SU-DHL-6 (cell line): Measurements from ENCODE around the gene ANKS1B.

Source experiments
- H2AFZ ChIP-seq: fragments of 200-600 bp; sonication (generic); 2 replicates; pipeline ENCODE4 v1.6.1; 2014; ENCODE audit warnings: low read depth, mild to moderate bottlenecking, moderate library complexity, mixed read lengths, antibody characterized with exemption, low read length; ENCODE audit not compliant: severe bottlenecking
- H3F3A ChIP-seq: fragments of 200-600 bp; shearing (Covaris generic); 2 replicates; pipeline ENCODE4 v1.6.0; 2016; ENCODE audit warnings: antibody characterized with exemption, mild to moderate bottlenecking; ENCODE audit not compliant: insufficient read depth
- H3K27ac ChIP-seq: fragments of 200-600 bp; sonication (generic); 2 replicates; pipeline ENCODE4 v1.5.1; 2016; ENCODE audit warnings: low read depth, mild to moderate bottlenecking, low read length, moderate library complexity, mixed read lengths
- H3K27me3 ChIP-seq: fragments of 200-600 bp; sonication (generic), shearing (Covaris generic); 2 replicates; pipeline ENCODE4 v1.6.0; 2014; ENCODE audit warnings: mild to moderate bottlenecking, low read length
- H3K36me3 ChIP-seq: fragments of 200-600 bp; sonication (generic); 2 replicates; pipeline ENCODE4 v1.6.1; 2014; ENCODE audit warnings: mild to moderate bottlenecking, low read length, mixed read lengths
- H3K4me2 ChIP-seq: fragments of 300-600, 200-600 bp; shearing (Covaris generic), sonication (generic); 2 replicates; pipeline ENCODE4 v1.6.0; 2014; ENCODE audit warnings: low read length, low read depth, mild to moderate bottlenecking; ENCODE audit not compliant: poor library complexity, severe bottlenecking
- H3K4me3 ChIP-seq: fragments of 200-600 bp; sonication (generic); 2 replicates; pipeline ENCODE4 v1.5.1; 2014; ENCODE audit warnings: antibody characterized with exemption, low read length, mild to moderate bottlenecking, mixed read lengths; ENCODE audit not compliant: insufficient read depth, poor library complexity, severe bottlenecking
- H3K79me2 ChIP-seq: fragments of 200-600 bp; sonication (generic); 2 replicates; pipeline ENCODE4 v1.6.1; 2014; ENCODE audit warnings: mild to moderate bottlenecking, low read length, moderate library complexity; ENCODE audit not compliant: insufficient read depth
- H3K9ac ChIP-seq: fragments of 200-600 bp; sonication (generic); 2 replicates; pipeline ENCODE4 v1.7.0; 2014; ENCODE audit warnings: mild to moderate bottlenecking, low read length
- H3K9me2 ChIP-seq: fragments of 200-600 bp; sonication (generic); replicated peaks from 2 replicates; pipeline ENCODE4 v1.6.1; 2014; ENCODE audit warnings: low read length; ENCODE audit not compliant: insufficient read depth
- H3K9me3 ChIP-seq: fragments of 200-600 bp; sonication (generic); 2 replicates; pipeline ENCODE4 v1.6.1; 2014; ENCODE audit warnings: low read length, mixed read lengths; ENCODE audit not compliant: insufficient read depth
- H4K20me1 ChIP-seq: fragments of 200-600 bp; sonication (generic); 2 replicates; pipeline ENCODE4 v1.6.1; 2014; ENCODE audit warnings: low read depth, mild to moderate bottlenecking, antibody characterized with exemption, low read length, moderate library complexity, mixed read lengths
- EZH2phosphoT487 ChIP-seq: fragments of 200-600 bp; sonication (generic), shearing (Covaris generic); conservative IDR thresholded peaks from 2 replicates; pipeline ENCODE4 v1.6.1; 2018; ENCODE audit warnings: mild to moderate bottlenecking, antibody characterized with exemption, low read length, moderate library complexity, mixed read lengths
- TF ChIP-seq, protein P1 (sequence below): fragments of 200-600 bp; sonication (generic); IDR thresholded peaks from one replicate; pipeline ENCODE4 v1.5.1; 2017; ENCODE audit warnings: antibody characterized with exemption, mild to moderate bottlenecking, low read length, moderate library complexity; ENCODE audit not compliant: insufficient read depth, poor library complexity, severe bottlenecking

The ANKS1B gene

DNA sequence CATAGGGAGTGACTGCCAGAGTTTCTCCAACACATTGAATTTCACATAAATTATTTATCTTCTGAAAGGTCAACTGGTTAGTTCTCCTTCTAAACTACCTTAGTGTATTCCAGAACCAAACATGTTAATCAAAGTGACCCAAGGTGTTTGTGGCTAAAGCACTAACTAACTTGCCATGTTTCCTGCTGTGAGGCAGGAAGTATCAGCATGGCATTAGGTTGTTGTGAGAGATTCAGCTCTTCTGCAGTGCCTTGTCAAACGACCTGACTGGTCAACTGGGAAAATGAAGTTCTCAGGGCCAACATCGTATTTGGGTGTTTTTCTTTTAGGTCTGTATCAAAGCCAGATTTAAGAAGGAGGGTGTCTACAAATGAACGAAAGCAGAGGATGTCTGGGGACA lies 891.6 kb downstream of the ANKS1B start:
- Histone ChIP-seq H3K27ac (no peak overlapping the region), H4K20me1 (no peaks in the 10 kb centered on the region), H2AFZ (no peak overlapping the region), H3F3A (no peaks in the 10 kb centered on the region), H3K27me3 (no peaks in the 10 kb centered on the region), H3K9me2 (no peaks in the 10 kb centered on the region), H3K9ac (no peak overlapping the region), H3K4me3 (no peak overlapping the region), H3K36me3 (no peaks in the 10 kb centered on the region), H3K9me3 (no peaks in the 10 kb centered on the region), H3K79me2 (no peaks in the 10 kb centered on the region), H3K4me2 (no peak overlapping the region)
- TF ChIP-seq EZH2phosphoT487 = no peak
- TF ChIP-seq, protein P1, sequence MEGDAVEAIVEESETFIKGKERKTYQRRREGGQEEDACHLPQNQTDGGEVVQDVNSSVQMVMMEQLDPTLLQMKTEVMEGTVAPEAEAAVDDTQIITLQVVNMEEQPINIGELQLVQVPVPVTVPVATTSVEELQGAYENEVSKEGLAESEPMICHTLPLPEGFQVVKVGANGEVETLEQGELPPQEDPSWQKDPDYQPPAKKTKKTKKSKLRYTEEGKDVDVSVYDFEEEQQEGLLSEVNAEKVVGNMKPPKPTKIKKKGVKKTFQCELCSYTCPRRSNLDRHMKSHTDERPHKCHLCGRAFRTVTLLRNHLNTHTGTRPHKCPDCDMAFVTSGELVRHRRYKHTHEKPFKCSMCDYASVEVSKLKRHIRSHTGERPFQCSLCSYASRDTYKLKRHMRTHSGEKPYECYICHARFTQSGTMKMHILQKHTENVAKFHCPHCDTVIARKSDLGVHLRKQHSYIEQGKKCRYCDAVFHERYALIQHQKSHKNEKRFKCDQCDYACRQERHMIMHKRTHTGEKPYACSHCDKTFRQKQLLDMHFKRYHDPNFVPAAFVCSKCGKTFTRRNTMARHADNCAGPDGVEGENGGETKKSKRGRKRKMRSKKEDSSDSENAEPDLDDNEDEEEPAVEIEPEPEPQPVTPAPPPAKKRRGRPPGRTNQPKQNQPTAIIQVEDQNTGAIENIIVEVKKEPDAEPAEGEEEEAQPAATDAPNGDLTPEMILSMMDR = no peak

DNA sequence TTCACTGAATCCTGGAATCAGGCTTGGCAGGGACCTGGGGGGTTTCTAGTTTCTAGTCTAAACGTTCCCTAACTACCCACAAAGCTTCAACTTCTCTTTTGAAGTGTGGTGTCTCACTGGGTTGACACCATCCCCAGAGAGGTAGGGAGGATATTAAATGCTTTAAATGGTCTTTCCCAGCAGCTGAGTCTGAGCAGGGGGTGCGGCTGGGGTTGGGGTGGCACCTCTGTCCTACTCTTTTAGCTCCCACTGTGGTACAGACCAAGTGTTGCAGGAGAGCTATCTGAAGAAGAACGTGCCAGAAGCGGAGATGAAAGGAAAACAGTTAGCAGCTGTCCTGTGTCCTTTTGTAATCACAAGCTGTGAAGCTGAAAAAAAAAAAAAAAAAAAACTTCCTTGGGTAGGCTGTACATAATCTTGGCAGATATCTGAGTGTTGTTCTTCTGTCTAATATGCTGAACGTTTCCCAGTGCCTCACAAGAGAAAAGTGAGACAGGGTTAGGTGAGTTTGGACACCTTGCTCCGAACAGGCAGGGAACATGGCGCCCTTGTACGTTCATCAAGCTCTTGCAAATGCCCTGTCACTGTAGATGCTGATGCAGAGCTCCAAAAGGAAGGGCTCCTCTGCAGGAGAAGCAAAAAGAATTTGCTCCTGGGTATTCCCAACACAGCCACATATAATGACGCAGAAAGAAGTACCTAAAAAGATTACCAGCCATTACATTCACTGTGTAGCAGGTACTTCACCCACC lies 892.5 kb downstream of the ANKS1B start:
- Histone ChIP-seq H3K4me3 (no peak overlapping the region), H3K27ac (no peak overlapping the region), H4K20me1 (no peaks in the 10 kb centered on the region), H2AFZ (no peak overlapping the region), H3K9me2 (no peaks in the 10 kb centered on the region), H3F3A (no peaks in the 10 kb centered on the region), H3K4me2 (no peak overlapping the region), H3K36me3 (no peaks in the 10 kb centered on the region), H3K9me3 (no peaks in the 10 kb centered on the region), H3K79me2 (no peaks in the 10 kb centered on the region), H3K27me3 (no peaks in the 10 kb centered on the region), H3K9ac (no peak overlapping the region)
- TF ChIP-seq, protein P1 = no peak
- TF ChIP-seq EZH2phosphoT487 = no peak

DNA sequence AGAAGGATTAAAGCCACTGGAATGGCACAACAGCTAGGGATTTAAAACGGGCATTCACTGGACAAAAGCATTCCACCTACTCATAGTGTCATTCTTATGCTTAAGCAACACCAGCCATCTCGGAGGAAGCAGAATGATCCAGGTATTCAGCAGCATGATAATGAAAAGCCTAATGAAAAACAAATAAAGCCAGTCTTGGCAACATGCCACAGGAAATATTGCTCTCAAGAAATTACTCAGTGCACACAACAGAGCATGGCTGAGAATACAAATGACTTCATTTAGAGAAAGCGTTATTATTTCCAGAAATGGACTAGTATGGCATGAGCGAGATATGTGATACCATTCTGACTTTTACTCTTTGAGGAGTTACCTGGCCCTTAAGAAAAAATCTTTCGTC lies 897.5 kb downstream of the ANKS1B start:
- TF ChIP-seq, protein P1 = no peak
- TF ChIP-seq EZH2phosphoT487 = no peak
- H3K27ac ChIP-seq = no peak overlapping the region
- no peaks in the 10 kb centered on the region for H3F3A ChIP-seq
- H4K20me1 ChIP-seq = no peaks in the 10 kb centered on the region
- H3K9ac ChIP-seq = no peak overlapping the region
- no peak overlapping the region for H3K4me3 ChIP-seq
- H3K9me3 ChIP-seq = no peaks in the 10 kb centered on the region
- no peaks in the 10 kb centered on the region for H3K79me2 ChIP-seq
- no peaks in the 10 kb centered on the region for H3K36me3 ChIP-seq
- no peaks in the 10 kb centered on the region for H3K27me3 ChIP-seq
- H3K4me2 ChIP-seq = no peak overlapping the region
- H2AFZ ChIP-seq = no peak overlapping the region
- no peaks in the 10 kb centered on the region for H3K9me2 ChIP-seq
